ENCODE data around the gene SLAMF6. TPM values are rescaled to one million over a fixed set of nuclear protein-coding genes. Genes with fewer than 3 reads are reported as not detected.

The SLAMF6 gene
- total RNA-seq, 4 donors from 2014 or later: 0.60 to 6.7 (median 2.3) TPM; not detected in 1

GRCh38 chr1:160491017-160491416, 32.0 kb downstream of the SLAMF6 start:
- Histone ChIP-seq H3K36me3 (no peaks in the 10 kb centered on the region), H3K4me1 (no peaks in the 10 kb centered on the region), H3K27me3 (no peaks in the 10 kb centered on the region), H3K9me3 (no peaks in the 10 kb centered on the region), H3K27ac (no peak overlapping the region), H3K4me3 (no peak overlapping the region)
- DNase-seq: no peak
- intact Hi-C loops (cut with DNase I; ENCODE audit: low total_unique reads) (no loop called here), in situ Hi-C loops (cut with MboI; ENCODE audit: low pct_ligation_motif_present in 1 of 4, low pct_unique_long_range_greater_than_20kb in 1 of 4, low sequenced_read_pairs in 3 of 4) (no loop called here)
- WGBS, 2 donors (ENCODE audit: low coverage in 1 of 2): 86% methylated on average over 4 of the region's 4 CpGs; no CpG with 5 or more reads in 1 of the 2 donors
- TF ChIP-seq POLR2A (IDR thresholded peaks at IDR 0.05) (no peak), CTCF (IDR thresholded peaks at IDR 0.05) (no peak), POLR2AphosphoS5 (IDR thresholded peaks at IDR 0.05) (no peak), EP300 (IDR thresholded peaks at IDR 0.05; ENCODE audit: low read depth) (no peak)

- TF ChIP-seq POLR2AphosphoS5 (IDR thresholded peaks at IDR 0.05): no peak
- TF ChIP-seq CTCF (IDR thresholded peaks at IDR 0.05): no peak
- no peak for TF ChIP-seq POLR2A (IDR thresholded peaks at IDR 0.05)
- no peak for TF ChIP-seq EP300 (IDR thresholded peaks at IDR 0.05; ENCODE audit: low read depth)
- WGBS, 2 donors (ENCODE audit: low coverage in 1 of 2): 89 to 92% methylated on average over 2 to 4 of the region's 4 CpGs
- intact Hi-C loops (cut with DNase I; ENCODE audit: low total_unique reads) (no loop called here), in situ Hi-C loops (cut with MboI; ENCODE audit: low pct_ligation_motif_present in 1 of 4, low pct_unique_long_range_greater_than_20kb in 1 of 4, low sequenced_read_pairs in 3 of 4) (no loop called here)
- no peak overlapping the region for H3K27ac ChIP-seq
- no peaks in the 10 kb centered on the region for H3K27me3 ChIP-seq
- no peaks in the 10 kb centered on the region for H3K9me3 ChIP-seq
- no peaks in the 10 kb centered on the region for H3K36me3 ChIP-seq
- H3K4me1 ChIP-seq: no peaks in the 10 kb centered on the region
- no peak for DNase-seq
- no peak overlapping the region for H3K4me3 ChIP-seq
Measured at GRCh38 chr1:160489513-160490261, 33.4 kb downstream of the SLAMF6 start.

GRCh38 chr1:160488347-160489058, 34.6 kb downstream of the SLAMF6 start:
- intact Hi-C loops (cut with DNase I; ENCODE audit: low total_unique reads) (no loop called here), in situ Hi-C loops (cut with MboI; ENCODE audit: low pct_ligation_motif_present in 1 of 4, low pct_unique_long_range_greater_than_20kb in 1 of 4, low sequenced_read_pairs in 3 of 4) (no loop called here)
- Histone ChIP-seq H3K4me1 (no peaks in the 10 kb centered on the region), H3K27me3 (no peaks in the 10 kb centered on the region), H3K9me3 (no peaks in the 10 kb centered on the region), H3K36me3 (no peaks in the 10 kb centered on the region), H3K27ac (no peak overlapping the region), H3K4me3 (no peak overlapping the region)
- TF ChIP-seq EP300 (IDR thresholded peaks at IDR 0.05; ENCODE audit: low read depth): no peak
- TF ChIP-seq CTCF (IDR thresholded peaks at IDR 0.05): no peak
- no peak for TF ChIP-seq POLR2AphosphoS5 (IDR thresholded peaks at IDR 0.05)
- TF ChIP-seq POLR2A (IDR thresholded peaks at IDR 0.05): no peak
- WGBS, 2 donors (ENCODE audit: low coverage in 1 of 2): 76 to 100% methylated on average over 1 to 4 of the region's 4 CpGs
- no peak for DNase-seq

- H3K27me3 ChIP-seq: no peaks in the 10 kb centered on the region
- no peaks in the 10 kb centered on the region for H3K36me3 ChIP-seq
- in situ Hi-C loops (cut with MboI; ENCODE audit: low pct_ligation_motif_present in 1 of 4, low pct_unique_long_range_greater_than_20kb in 1 of 4, low sequenced_read_pairs in 3 of 4) (no loop called here), intact Hi-C loops (cut with DNase I; ENCODE audit: low total_unique reads) (no loop called here)
- no peaks in the 10 kb centered on the region for H3K4me1 ChIP-seq
- no peaks in the 10 kb centered on the region for H3K9me3 ChIP-seq
- no peak overlapping the region for H3K27ac ChIP-seq
- no peak for TF ChIP-seq POLR2A (IDR thresholded peaks at IDR 0.05)
- no peak for TF ChIP-seq EP300 (IDR thresholded peaks at IDR 0.05; ENCODE audit: low read depth)
- TF ChIP-seq CTCF (IDR thresholded peaks at IDR 0.05): no peak
- no peak for TF ChIP-seq POLR2AphosphoS5 (IDR thresholded peaks at IDR 0.05)
- DNase-seq: no peak
- WGBS, 2 donors (ENCODE audit: low coverage in 1 of 2): 75 to 77% methylated on average over 1 to 4 of the region's 4 CpGs
- no peak overlapping the region for H3K4me3 ChIP-seq
Measured at GRCh38 chr1:160486453-160486852, 36.6 kb downstream of the SLAMF6 start.
